Jurkat, Clone E6-1 (cell line): ENCODE data around the gene CDC73.
A peak's percentile ranks its signal among the peaks of the same experiment; 100 is the strongest.
"Not testable (repeated sequence)": the region's sequence is repeated elsewhere in the genome, so short reads cannot be mapped to it uniquely, and the experiment has no call there.

Experiments used
- DNase-seq: peaks from one replicate; pipeline ENCODE4 v3.0.0-alpha.2; 2011; ENCODE audit warnings: low read depth, low spot score
- H3K4me3 ChIP-seq: 2 replicates; pipeline ENCODE4 v1.5.1; 2011; ENCODE audit warnings: mild to moderate bottlenecking, low read length, control low read depth, moderate library complexity

Gene CDC73

GRCh38 chr1:193260896-193261295, 139.1 kb downstream of the CDC73 start:
- H3K4me3 ChIP-seq = no peak overlapping the region
- DNase-seq = no peak

GRCh38 chr1:193262661-193263060, 140.8 kb downstream of the CDC73 start:
- no peak for DNase-seq
- no peak overlapping the region for H3K4me3 ChIP-seq

GRCh38 chr1:193264313-193265065, 142.7 kb downstream of the CDC73 start:
- DNase-seq = no peak
- H3K4me3 ChIP-seq = no peak overlapping the region

- DNase-seq = no peak
- H3K4me3 ChIP-seq = no peak overlapping the region
Measured at GRCh38 chr1:193265716-193266115, 143.9 kb downstream of the CDC73 start.

GRCh38 chr1:193266794-193267193, 145.0 kb downstream of the CDC73 start:
- not testable (repeated sequence) for H3K4me3 ChIP-seq, DNase-seq

- no peak for DNase-seq
- H3K4me3 ChIP-seq = no peak overlapping the region
Measured at GRCh38 chr1:193270996-193271395, 149.2 kb downstream of the CDC73 start.

- DNase-seq = no peak
- no peak overlapping the region for H3K4me3 ChIP-seq
Measured at GRCh38 chr1:193275773-193276172, 153.9 kb downstream of the CDC73 start.

GRCh38 chr1:193278968-193279367, 157.1 kb downstream of the CDC73 start:
- no peak for DNase-seq
- H3K4me3 ChIP-seq = no peak overlapping the region

GRCh38 chr1:193281894-193282293, 160.1 kb downstream of the CDC73 start:
- H3K4me3 ChIP-seq = no peak overlapping the region
- DNase-seq = no peak

- H3K4me3 ChIP-seq = no peak overlapping the region
- DNase-seq = no peak
Measured at GRCh38 chr1:193283016-193283415, 161.2 kb downstream of the CDC73 start.

- H3K4me3 ChIP-seq = no peak overlapping the region
- peak; percentile 66 for DNase-seq
Measured at GRCh38 chr1:193284219-193284618, 162.4 kb downstream of the CDC73 start.

- no peak overlapping the region for H3K4me3 ChIP-seq
- DNase-seq = no peak
Measured at GRCh38 chr1:193285641-193286040, 163.8 kb downstream of the CDC73 start.

- not testable (repeated sequence) for DNase-seq, H3K4me3 ChIP-seq
Measured at GRCh38 chr1:193288548-193289080, 166.8 kb downstream of the CDC73 start.

GRCh38 chr1:193293726-193294125, 171.9 kb downstream of the CDC73 start:
- no peak for DNase-seq
- no peak overlapping the region for H3K4me3 ChIP-seq

GRCh38 chr1:193299038-193299437, 177.2 kb downstream of the CDC73 start:
- DNase-seq = no peak
- no peak overlapping the region for H3K4me3 ChIP-seq

GRCh38 chr1:193301746-193302145, 179.9 kb downstream of the CDC73 start:
- H3K4me3 ChIP-seq = no peak overlapping the region
- DNase-seq = no peak

- H3K4me3 ChIP-seq = no peak overlapping the region
- no peak for DNase-seq
Measured at GRCh38 chr1:193303849-193304248, 182.0 kb downstream of the CDC73 start.
